HG03280 (cell line): ENCODE data around the gene GABBR2.
"Not testable (repeated sequence)": the region's sequence is repeated elsewhere in the genome, so short reads cannot be mapped to it uniquely, and the experiment has no call there.

Experiments
- ATAC-seq: cut with Tn5 transposase; IDR thresholded peaks from one replicate; pipeline ENCODE4 v1.9.1; 2021; ENCODE audit warnings: mild to moderate bottlenecking, moderate library complexity; ENCODE audit not compliant: unreplicated experiment

The GABBR2 gene

DNA sequence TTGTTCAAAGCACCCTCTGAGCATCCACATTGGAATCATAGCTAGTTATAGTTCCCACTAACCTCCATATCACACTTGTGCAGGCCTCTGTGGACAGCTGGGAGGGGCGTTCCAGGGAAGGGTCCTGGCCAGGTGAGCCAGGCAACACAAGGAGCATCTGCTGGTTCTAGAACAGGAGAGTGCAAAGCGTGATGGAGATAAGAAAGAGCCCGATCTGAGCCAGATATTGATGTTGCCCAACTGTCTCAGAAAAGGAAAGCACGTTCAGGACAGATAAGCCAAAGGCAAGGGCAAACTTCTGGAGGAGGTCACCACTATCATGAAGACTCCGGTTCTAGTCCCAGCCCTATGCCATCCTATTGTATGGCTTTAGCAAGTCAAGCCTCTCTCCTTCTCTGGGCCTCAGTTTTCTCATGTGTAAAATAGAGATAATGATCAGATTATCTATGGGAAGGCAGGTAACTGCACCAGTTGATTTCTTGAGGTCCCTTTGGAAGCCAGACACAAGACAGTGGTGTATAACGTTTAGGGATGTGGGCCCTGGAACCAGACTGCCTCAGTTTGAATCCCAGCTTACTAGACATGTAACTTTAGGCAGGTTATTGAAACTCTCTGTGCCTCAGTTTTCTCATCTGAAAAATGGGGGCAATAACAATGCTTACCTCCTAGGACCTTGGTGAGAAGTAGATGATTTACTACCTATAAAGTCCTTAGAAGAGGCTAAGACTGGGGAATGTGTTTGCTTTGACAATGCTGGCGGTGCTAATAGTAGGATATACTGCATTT lies 19.8 kb downstream of the GABBR2 start:
- no peak for ATAC-seq

- no peak for ATAC-seq
These were observed 20.8 kb downstream of the GABBR2 start for GRCh38 chr9:98687911-98688310.

DNA sequence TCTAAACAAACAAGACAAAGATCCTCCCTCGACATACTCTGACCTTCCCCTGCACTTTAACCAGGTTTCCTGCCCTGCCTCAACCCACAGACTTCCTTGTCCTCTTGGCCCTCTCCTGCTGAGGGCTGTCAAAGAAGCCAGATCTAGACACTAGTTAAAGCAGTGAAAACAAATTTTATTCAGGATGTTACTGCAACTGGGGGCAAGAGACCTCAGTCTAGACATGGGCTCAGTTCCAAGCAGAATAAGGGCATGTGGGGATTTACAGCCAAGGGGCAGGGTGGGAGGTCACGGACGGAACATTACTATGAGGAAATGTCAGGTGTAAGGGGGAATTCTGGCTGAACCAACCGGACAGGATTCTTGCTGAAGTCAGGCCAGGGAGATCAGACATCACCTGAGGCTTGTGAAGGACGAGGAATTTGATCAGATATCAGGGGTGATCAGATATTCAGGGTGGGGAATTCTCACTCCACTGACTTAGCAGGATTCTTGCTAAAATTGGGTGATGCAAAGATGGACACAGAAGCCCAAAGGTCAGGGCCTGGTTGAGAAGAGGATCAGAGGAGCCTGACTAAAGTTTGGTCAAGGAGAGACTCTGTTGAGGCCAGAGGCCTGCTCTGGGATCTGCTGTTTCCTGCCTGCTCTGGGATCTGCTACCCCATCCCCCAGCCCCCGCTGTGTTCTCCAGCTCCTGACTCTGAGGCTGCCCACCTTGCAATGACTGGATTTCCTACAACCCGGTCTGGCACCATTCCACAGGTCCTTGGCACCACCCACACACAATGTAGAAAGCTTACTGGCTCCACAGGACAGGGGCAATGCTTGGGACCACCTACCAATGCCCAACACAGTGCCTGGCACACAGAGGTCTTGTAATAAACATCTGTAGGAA lies 21.5 kb downstream of the GABBR2 start:
- ATAC-seq = no peak

DNA sequence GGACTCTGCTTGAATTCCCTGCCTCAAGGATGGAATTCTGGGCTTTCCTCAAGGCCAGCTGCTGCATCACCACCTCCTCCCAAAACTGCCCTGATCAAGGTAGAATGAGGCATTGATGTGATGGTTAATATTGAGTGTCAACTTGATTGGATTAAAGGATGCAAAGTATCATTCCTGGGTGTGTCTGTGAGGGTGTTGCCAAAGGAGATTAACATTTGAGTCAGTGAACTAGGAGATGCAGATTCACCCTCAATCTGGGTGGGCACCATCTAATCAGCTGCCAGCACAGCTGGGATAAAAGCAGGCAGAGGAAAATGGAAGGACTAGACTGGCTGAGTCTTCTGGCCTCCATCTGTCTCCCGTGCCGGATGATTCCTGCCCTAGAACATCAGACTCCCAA lies 23.9 kb downstream of the GABBR2 start:
- ATAC-seq = not testable (repeated sequence)

DNA sequence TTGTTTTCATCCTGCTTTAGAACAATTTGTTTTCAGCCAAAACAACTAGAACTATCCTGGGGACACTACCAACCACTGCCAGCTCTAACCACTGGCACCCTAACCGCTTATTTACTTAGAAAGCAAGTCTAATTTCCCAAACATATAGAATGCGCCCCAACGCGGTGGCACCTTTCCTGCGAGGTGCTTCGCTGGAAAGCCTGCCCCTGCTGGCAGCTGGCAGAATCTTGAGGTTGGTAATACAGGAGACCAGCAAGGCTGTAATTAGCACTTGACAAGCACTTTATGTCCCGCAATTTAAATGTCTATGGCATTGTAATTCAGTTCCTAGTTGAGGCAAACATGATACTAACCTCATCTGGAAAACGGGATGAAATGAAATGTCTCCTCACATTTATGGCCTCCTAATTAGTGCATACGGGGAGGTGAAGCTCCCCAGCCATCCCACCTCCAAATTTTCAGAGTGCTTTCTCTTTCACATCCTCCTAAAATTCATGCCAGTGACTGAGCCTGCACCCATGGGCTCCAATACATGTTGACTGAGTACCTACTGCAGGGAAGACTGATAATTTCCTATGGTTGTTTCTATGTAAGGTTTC lies 30.4 kb downstream of the GABBR2 start:
- ATAC-seq = no peak

DNA sequence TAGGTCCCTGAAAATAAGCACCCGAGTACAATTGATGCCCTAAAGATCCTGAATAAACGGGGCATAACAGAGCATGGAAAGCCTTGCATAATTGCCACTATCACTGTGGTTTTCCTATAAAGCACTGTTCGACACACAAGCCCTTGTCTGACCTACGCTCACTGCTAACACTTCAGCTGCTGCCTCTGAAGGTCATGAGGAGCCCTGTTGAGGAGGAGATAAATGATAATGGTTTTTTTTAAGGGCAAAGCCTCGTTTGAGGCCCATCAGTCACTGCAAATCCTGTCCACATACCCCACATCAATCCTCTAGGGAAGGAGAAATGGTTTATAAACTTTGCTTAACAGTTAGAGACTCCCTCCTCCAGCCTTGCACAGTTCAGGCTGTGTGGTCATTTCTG lies 35.1 kb downstream of the GABBR2 start:
- no peak for ATAC-seq

GRCh38 chr9:98667005-98667640 lies 41.6 kb downstream of the GABBR2 start:
- ATAC-seq = no peak

DNA sequence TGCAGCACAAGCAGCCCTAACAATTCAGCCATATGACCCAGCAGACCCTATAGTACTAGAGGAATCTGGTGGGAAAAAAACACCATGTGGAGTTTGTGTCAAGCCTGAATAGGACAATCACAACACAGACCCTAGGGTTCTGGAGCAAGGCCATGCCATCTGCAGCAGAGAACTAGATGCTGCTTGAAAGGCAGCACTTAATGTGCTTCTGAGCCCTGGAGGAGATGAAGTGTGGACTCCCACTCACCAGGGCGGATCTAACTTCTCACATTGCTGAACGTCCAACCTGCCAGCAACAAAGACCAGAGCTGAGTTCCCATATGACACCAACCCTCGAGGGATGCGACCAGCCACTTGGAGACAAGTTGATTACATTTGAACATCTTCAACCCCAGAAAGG lies 43.2 kb downstream of the GABBR2 start:
- no peak for ATAC-seq

DNA sequence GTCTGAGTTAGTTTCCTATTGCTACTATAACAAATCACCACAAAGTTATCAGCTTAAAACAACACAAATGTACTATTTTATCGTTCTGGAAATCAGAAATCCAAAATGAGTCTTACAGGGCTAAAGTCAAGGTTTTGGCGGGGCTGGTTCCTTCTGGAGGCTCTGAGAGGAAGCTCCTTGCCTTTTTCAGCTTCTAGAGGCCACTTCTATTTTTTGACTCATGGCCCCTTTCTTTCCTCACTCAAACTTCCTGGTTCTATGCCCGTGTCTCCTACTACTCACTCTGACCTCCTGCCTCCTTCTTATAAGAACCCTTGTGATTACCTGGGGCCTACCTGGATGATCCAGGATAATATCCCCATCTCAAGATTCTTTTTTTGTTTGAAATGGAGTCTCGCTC lies 48.2 kb downstream of the GABBR2 start:
- ATAC-seq = no peak

- ATAC-seq = no peak
These were observed 49.8 kb downstream of the GABBR2 start for GRCh38 chr9:98658951-98659351.

- ATAC-seq = no peak
These were observed 50.8 kb downstream of the GABBR2 start for GRCh38 chr9:98657897-98658296.

DNA sequence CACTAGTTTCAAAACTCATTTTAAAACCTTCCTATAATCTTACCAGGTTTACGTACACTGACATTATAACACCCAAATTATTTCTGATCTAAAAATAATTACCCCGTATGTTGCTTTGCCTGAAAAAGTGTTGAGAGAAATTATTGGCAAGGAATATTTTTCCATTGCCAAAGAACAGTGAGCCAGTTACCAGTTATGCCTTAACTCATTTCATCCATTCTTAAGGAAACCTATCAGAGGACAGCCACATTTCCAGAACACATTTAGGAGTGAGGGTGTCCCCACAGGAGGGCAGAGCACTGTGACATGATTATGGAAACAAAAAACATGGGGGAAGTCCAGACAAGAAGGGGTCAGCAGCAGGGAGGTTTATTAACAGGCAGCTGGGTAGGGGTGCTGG lies 52.2 kb downstream of the GABBR2 start:
- no peak for ATAC-seq

DNA sequence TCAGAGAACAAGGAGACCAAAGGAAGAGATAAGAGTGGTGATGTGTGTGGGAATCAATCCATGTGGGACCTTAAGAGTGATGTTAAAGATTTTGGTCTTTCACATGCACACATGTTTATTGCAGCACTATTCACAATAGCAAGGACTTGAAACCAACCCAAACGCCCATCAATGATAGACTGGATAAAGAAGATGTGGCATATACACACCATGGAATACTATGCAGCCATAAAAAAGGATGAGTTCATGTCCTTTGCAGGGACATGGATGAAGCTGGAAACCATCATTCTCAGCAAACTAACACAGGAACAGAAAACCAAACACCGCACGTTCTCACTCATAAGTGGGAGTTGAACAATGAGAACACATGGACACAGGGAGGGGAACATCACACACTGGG lies 53.3 kb downstream of the GABBR2 start:
- ATAC-seq = not testable (repeated sequence)

DNA sequence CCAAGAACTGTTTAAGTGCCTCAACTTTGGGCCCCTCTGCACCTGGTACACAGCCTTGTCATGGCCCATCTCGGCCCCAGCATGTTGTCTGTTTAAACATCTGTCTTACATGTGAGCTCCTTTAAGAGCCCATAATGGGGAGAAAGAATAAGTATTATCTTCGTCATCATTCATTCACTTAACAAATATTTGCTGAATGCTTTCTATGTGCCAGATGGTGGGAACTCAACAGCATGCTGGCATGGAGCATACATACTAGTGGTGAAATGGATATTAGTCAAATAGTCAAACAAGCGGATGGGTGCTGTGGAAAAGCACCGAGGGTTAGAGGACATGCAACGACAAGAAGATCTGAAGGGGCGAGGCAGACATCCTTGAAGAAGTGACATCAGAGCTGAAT lies 54.5 kb downstream of the GABBR2 start:
- ATAC-seq = no peak

GRCh38 chr9:98652741-98653140 lies 56.0 kb downstream of the GABBR2 start:
- ATAC-seq = no peak

GRCh38 chr9:98652302-98652701 lies 56.4 kb downstream of the GABBR2 start:
- ATAC-seq = no peak

- no peak for ATAC-seq
These were observed 61.5 kb downstream of the GABBR2 start for GRCh38 chr9:98647236-98647635.

- no peak for ATAC-seq
These were observed 64.7 kb downstream of the GABBR2 start for GRCh38 chr9:98644011-98644410.

- ATAC-seq = no peak
These were observed 65.9 kb downstream of the GABBR2 start for GRCh38 chr9:98642661-98643312.

DNA sequence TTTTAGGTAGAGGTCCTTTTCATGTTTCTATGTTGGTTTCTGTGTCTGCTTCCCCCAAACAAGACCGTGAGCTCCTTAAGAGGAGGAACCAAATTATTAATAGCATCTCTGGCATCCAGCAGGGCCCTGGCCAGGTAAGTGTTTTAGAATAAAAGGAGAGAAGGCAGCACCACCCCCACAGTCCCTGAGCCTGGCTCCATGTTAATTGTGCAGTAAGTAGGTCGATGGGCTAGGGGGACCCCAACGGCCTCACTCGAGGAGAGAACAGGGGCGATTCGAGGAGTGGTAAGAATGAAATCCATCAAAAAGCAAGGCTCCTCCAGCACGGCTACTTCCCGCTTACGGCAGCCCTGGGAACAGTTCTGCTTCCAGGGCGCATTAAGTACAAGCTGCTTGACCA lies 67.0 kb downstream of the GABBR2 start:
- ATAC-seq = no peak

DNA sequence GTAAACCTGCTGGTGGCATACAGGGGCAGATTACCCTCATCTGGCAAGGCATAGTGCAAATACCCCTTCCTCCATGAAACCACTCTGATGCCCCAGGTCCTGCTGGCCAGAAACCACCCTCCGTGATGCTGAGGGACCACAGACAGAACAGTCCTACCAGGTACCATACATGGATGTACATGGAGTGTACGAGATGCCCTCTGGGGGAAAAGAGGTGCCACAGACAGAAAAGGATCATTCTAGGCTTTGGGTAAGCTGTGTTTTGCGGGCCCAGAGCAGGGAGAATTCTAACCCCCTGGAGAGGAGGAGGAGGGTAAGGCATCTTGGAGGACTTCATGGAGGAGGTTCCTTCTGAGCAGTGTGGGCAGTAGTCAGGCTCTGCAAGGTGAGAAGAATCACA lies 68.3 kb downstream of the GABBR2 start:
- ATAC-seq = no peak
